ENCODE results near the gene SERPINA9.

DNA sequence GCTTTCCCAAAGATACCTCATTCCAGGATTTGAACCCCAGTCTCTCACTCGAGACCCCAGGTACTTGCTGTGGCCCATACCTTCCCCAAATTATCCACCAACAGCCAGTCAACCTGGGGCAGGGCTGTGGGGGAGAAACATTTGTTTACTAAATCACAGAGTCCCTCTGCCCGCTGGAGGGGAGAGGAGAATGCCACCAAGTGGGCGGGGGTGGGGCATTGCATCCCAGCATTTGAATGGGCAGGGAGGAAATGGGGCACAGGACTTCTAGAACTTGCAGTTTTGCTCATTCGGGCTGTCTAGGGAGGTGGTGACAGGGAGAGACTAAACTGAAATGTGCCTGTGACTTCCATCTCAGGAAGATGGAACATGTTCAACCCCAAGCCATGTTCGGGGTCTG lies 10.9 kb upstream of the SERPINA9 start:
- TF ChIP-seq CTCF (optimal IDR thresholded peaks at IDR 0.05 in 1 of 3, IDR thresholded peaks at IDR 0.05 in 1 of 3, conservative IDR thresholded peaks at IDR 0.05 in 1 of 3; ENCODE audit: extremely low read depth in 1 of 3, insufficient read depth in 2 of 3, low read length in 3 of 3) (no peak), EZH2 (IDR thresholded peaks at IDR 0.05; ENCODE audit: low read length) (no peak)
